Upper lobe of left lung (tissue), 4 donors: ENCODE data around the gene GADD45G.

Experiments used
- EP300 ChIP-seq, 4 donors: sonication (generic); formaldehyde crosslinking; IDR thresholded peaks; one replicate each; pipeline ENCODE4 v1.5.1; 2017; ENCODE audit warnings: antibody characterized with exemption in 4 of 4, control low read depth in 2 of 4
- POLR2A ChIP-seq, 4 donors: fragments of 450-650 bp; IDR thresholded peaks; one replicate each; pipeline ENCODE4 v1.5.1; 2016 to 2017; ENCODE audit warnings: antibody characterized with exemption in 4 of 4, mild to moderate bottlenecking in 2 of 4
- TF ChIP-seq, protein P1 (sequence below), 6 experiments: fragments of 450-650 bp in 4 of 6; fragments of 200-600 bp in 2 of 6; sonication (generic) in 2 of 6; IDR thresholded peaks; one replicate each; pipeline ENCODE4 v1.5.1; 2016 to 2019; ENCODE audit warnings: antibody characterized with exemption in 6 of 6

DNA sequence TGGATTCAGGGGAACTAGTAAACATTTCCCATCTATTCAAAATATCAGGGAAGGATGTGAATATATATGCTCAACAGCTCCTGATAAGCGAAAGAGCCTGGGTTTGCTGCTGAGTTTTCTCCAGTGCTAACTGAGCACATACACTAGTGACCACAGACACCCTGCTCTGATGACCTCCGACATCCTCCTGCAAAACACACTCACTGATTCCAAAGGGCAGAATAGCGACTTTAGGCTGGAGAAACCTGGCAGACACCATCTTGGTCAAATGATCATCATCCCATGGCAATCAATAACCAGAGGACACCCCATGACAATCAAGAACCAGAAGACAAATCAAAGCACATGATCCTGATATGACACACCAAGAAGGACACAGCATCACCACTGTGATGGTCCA lies 9.2 kb upstream of the GADD45G start:
- TF ChIP-seq, protein P1, sequence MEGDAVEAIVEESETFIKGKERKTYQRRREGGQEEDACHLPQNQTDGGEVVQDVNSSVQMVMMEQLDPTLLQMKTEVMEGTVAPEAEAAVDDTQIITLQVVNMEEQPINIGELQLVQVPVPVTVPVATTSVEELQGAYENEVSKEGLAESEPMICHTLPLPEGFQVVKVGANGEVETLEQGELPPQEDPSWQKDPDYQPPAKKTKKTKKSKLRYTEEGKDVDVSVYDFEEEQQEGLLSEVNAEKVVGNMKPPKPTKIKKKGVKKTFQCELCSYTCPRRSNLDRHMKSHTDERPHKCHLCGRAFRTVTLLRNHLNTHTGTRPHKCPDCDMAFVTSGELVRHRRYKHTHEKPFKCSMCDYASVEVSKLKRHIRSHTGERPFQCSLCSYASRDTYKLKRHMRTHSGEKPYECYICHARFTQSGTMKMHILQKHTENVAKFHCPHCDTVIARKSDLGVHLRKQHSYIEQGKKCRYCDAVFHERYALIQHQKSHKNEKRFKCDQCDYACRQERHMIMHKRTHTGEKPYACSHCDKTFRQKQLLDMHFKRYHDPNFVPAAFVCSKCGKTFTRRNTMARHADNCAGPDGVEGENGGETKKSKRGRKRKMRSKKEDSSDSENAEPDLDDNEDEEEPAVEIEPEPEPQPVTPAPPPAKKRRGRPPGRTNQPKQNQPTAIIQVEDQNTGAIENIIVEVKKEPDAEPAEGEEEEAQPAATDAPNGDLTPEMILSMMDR (IDR thresholded peaks at IDR 0.05): no peak
- TF ChIP-seq EP300 (IDR thresholded peaks at IDR 0.05) (no peak), POLR2A (IDR thresholded peaks at IDR 0.05) (no peak)
